PC-9 (cell line): ENCODE measurements around the gene FAAH. TPM values are rescaled to one million over a fixed set of nuclear protein-coding genes. Genes with fewer than 3 reads are reported as not detected.

Experiments
- BruUV-seq: library from RNA; stranded (reverse); fragments of 400-500 nt; replicated peaks from 2 replicates; lab custom pipeline; 2021; lab: Mats Ljungman, UMichigan
- CTCF ChIA-PET: fragments of 300-600 bp; sonication (Branson Sonifier 250); formaldehyde crosslinking; loops from one replicate; lab custom pipeline; 2022; ENCODE audit warnings: antibody characterized with exemption; lab: Charles Lee
- POLR2A ChIA-PET: fragments of 300-600 bp; sonication (Branson Sonifier 250); formaldehyde crosslinking; loops from one replicate; lab custom pipeline; 2022; ENCODE audit warnings: antibody characterized with exemption; ENCODE audit not compliant: unreplicated experiment; lab: Charles Lee
- DNase-seq, 2 experiments: peaks; one replicate each; pipeline versions ENCODE4 v3.0.0 to v3.0.0-alpha.2; 2015 to 2022; ENCODE audit warnings: mixed read lengths in 1 of 2
- H2AFZ ChIP-seq: fragments of 200-600 bp; sonication (generic); 2 replicates; pipeline ENCODE4 v1.8.1; 2017; ENCODE audit warnings: antibody characterized with exemption
- H3F3A ChIP-seq: fragments of 200-600 bp; sonication (generic); 2 replicates; pipeline ENCODE4 v1.8.1; 2017; ENCODE audit warnings: antibody characterized with exemption, mild to moderate bottlenecking, low read depth; ENCODE audit not compliant: insufficient read depth
- H3K27ac ChIP-seq: fragments of 200-600 bp; sonication (generic); 2 replicates; pipeline ENCODE4 v1.6.1; 2016; ENCODE audit warnings: mixed run types
- H3K27me3 ChIP-seq: fragments of 200-600 bp; sonication (generic); 2 replicates; pipeline ENCODE4 v1.6.1; 2016; ENCODE audit warnings: low read depth, mixed run types; ENCODE audit not compliant: insufficient read depth
- H3K36me3 ChIP-seq: fragments of 200-600 bp; sonication (generic); 2 replicates; pipeline ENCODE4 v1.6.1; 2016; ENCODE audit warnings: low read depth, mixed run types
- H3K4me1 ChIP-seq: fragments of 200-600 bp; sonication (generic); replicated peaks from 2 replicates; pipeline ENCODE4 v1.6.1; 2016; ENCODE audit warnings: mixed run types; ENCODE audit not compliant: insufficient read depth
- H3K4me2 ChIP-seq: fragments of 200-600 bp; sonication (generic); 2 replicates; pipeline ENCODE4 v1.6.1; 2017; ENCODE audit warnings: mixed run types
- H3K4me3 ChIP-seq: fragments of 200-600 bp; sonication (generic); 2 replicates; pipeline ENCODE4 v1.6.1; 2016; ENCODE audit warnings: mixed run types
- H3K79me2 ChIP-seq: fragments of 200-600 bp; sonication (generic); 2 replicates; pipeline ENCODE4 v1.6.1; 2017; ENCODE audit warnings: low read depth, mixed run types
- H3K9me2 ChIP-seq: fragments of 200-600 bp; sonication (generic); 2 replicates; pipeline ENCODE4 v1.8.1; 2017; ENCODE audit warnings: mild to moderate bottlenecking; ENCODE audit not compliant: insufficient read depth
- H3K9me3 ChIP-seq: fragments of 200-600 bp; sonication (generic); 2 replicates; pipeline ENCODE4 v1.8.1; 2016; ENCODE audit warnings: low read depth; ENCODE audit not compliant: insufficient read depth
- H4K20me1 ChIP-seq: fragments of 200-600 bp; sonication (generic); 2 replicates; pipeline ENCODE4 v1.8.1; 2017; ENCODE audit not compliant: insufficient read depth
- CTCF ChIP-seq: fragments of 200-600 bp; sonication (generic); conservative IDR thresholded peaks from 2 replicates; pipeline ENCODE4 v1.6.1; 2017; ENCODE audit warnings: mixed run types, antibody characterized with exemption, mild to moderate bottlenecking, moderate library complexity
- EZH2 ChIP-seq: fragments of 200-600 bp; sonication (generic); IDR thresholded peaks from 2 replicates; pipeline ENCODE4 v1.8.0; 2017; ENCODE audit warnings: antibody characterized with exemption, low read depth
- intact Hi-C: fragments of 100-400 bp; cut with micrococcal nuclease; formaldehyde crosslinking; loops from one replicate; pipeline ENCODE4 v1.10.0; 2022; ENCODE audit not compliant: unreplicated experiment
- total RNA-seq: library from RNA; stranded (reverse); gene quantifications from 2 replicates; pipeline ENCODE4 v1.2.3, GENCODE V29; 2021

Gene FAAH
- total RNA-seq, 1 experiment from 2014 or later = 19.1 TPM

- no peak for DNase-seq
- no peak overlapping the region for H3K4me3 ChIP-seq
- H3K9me2 ChIP-seq = no peaks in the 10 kb centered on the region
- POLR2A ChIA-PET = no interaction called here
- intact Hi-C loops = no loop called here
- no peaks in the 10 kb centered on the region for H3F3A ChIP-seq
- H3K27ac ChIP-seq = no peak overlapping the region
- H3K4me1 ChIP-seq = no peaks in the 10 kb centered on the region
- H2AFZ ChIP-seq = no peak overlapping the region
- TF ChIP-seq EZH2 (no peak), CTCF (no peak)
- CTCF ChIA-PET = interaction anchor here (0.7 kb wide), 1 partner anchor 105 kb away, joined by 3 read pairs; no protein-coding TSS in a partner anchor
- no TSS peak for BruUV-seq
- H3K9me3 ChIP-seq = no peaks in the 10 kb centered on the region
- H3K4me2 ChIP-seq = no peak overlapping the region
- no peaks in the 10 kb centered on the region for H3K36me3 ChIP-seq
- no peaks in the 10 kb centered on the region for H4K20me1 ChIP-seq
- H3K79me2 ChIP-seq = no peaks in the 10 kb centered on the region
- H3K27me3 ChIP-seq = no peaks in the 10 kb centered on the region; the same call in 1 of the 2 replicates
These were observed 31.6 kb downstream of the FAAH start for GRCh38 chr1:46425726-46426125.

GRCh38 chr1:46427541-46427940 is 33.4 kb downstream of the FAAH start:
- TF ChIP-seq EZH2 (no peak), CTCF (no peak)
- Histone ChIP-seq H3K9me3 (no peaks in the 10 kb centered on the region), H3K79me2 (no peaks in the 10 kb centered on the region), H3K4me3 (no peak overlapping the region), H4K20me1 (no peaks in the 10 kb centered on the region), H3F3A (no peaks in the 10 kb centered on the region), H3K27ac (no peak overlapping the region), H3K4me2 (no peak overlapping the region), H3K4me1 (no peaks in the 10 kb centered on the region), H3K27me3 (no peaks in the 10 kb centered on the region; the same call in 1 of the 2 replicates), H3K9me2 (no peaks in the 10 kb centered on the region), H2AFZ (no peak overlapping the region), H3K36me3 (no peaks in the 10 kb centered on the region)
- BruUV-seq = no TSS peak
- CTCF ChIA-PET = interaction anchor here (0.6 kb wide), 2 partner anchors 102 to 104 kb away, joined by 3 to 4 read pairs; no protein-coding TSS in a partner anchor
- intact Hi-C loops = no loop called here
- DNase-seq = no peak
- POLR2A ChIA-PET = no interaction called here

GRCh38 chr1:46429436-46429835 is 35.3 kb downstream of the FAAH start:
- Histone ChIP-seq H3K36me3 (no peaks in the 10 kb centered on the region), H2AFZ (no peak overlapping the region), H3K27ac (no peak overlapping the region), H3K79me2 (no peaks in the 10 kb centered on the region), H3F3A (no peaks in the 10 kb centered on the region), H3K4me3 (no peak overlapping the region), H3K9me2 (no peaks in the 10 kb centered on the region), H3K4me2 (no peak overlapping the region), H3K4me1 (no peaks in the 10 kb centered on the region), H3K27me3 (peaks cover 11% of the 10 kb centered on the region), H4K20me1 (no peaks in the 10 kb centered on the region), H3K9me3 (no peaks in the 10 kb centered on the region)
- no TSS peak for BruUV-seq
- POLR2A ChIA-PET = no interaction called here
- CTCF ChIA-PET = no interaction called here
- TF ChIP-seq CTCF = no peak
- no peak for TF ChIP-seq EZH2
- DNase-seq = no peak
- intact Hi-C loops = no loop called here
